K562 (cell line): ENCODE measurements around the gene CRKL. TPM values are rescaled to one million over a fixed set of nuclear protein-coding genes. Genes with fewer than 3 reads are reported as not detected.

Experiments
- ATF3 ChIP-seq, 2 experiments: fragments of 450-650 bp in 1 of 2; sonication (generic) in 1 of 2; formaldehyde crosslinking in 1 of 2; IDR thresholded peaks in 1 of 2; conservative IDR thresholded peaks in 1 of 2; 2 replicates each; pipeline versions ENCODE4 v1.6.1 to v1.8.1; 2016 to 2023; ENCODE audit warnings: mild to moderate bottlenecking in 2 of 2, moderate library complexity in 2 of 2, inconsistent platforms in 1 of 2, missing genetic modification reagents in 1 of 2
- HDAC6 ChIP-seq: IDR thresholded peaks from 2 replicates; pipeline ENCODE4 v1.6.1; 2012; ENCODE audit warnings: low read depth, mild to moderate bottlenecking, control low read depth, inconsistent platforms, low read length, moderate library complexity
- HEY1 ChIP-seq: fragments of 250-450 bp; sonication (Bioruptor Pico); IDR thresholded peaks from 2 replicates; pipeline ENCODE4 v1.5.0; 2020; ENCODE audit warnings: mild to moderate bottlenecking, moderate library complexity, borderline replicate concordance
- JUN ChIP-seq, 2 experiments: sonication (generic) in 1 of 2; formaldehyde crosslinking in 1 of 2; IDR thresholded peaks; 2 replicates each; pipeline versions ENCODE4 v1.6.1 to v1.8.0; 2012 to 2022; ENCODE audit warnings: borderline replicate concordance in 2 of 2, mild to moderate bottlenecking in 2 of 2, improper control_type of control experiment in 1 of 2, low read depth in 1 of 2, low read length in 1 of 2, missing genetic modification reagents in 1 of 2
- KDM5B ChIP-seq: fragments of 200-600 bp; sonication (generic); IDR thresholded peaks from 2 replicates; pipeline ENCODE4 v1.6.1; 2012; ENCODE audit warnings: low read depth, mild to moderate bottlenecking, moderate library complexity, low read length, control low read depth, inconsistent platforms; ENCODE audit not compliant: insufficient replicate concordance
- MYBL2 ChIP-seq, 2 experiments: fragments of 450-650 bp in 1 of 2; sonication (generic) in 1 of 2; formaldehyde crosslinking in 1 of 2; IDR thresholded peaks; 2 replicates each; pipeline versions ENCODE4 v1.6.1 to v1.8.1; 2017 to 2022; ENCODE audit warnings: borderline replicate concordance in 1 of 2, inconsistent platforms in 1 of 2, low read depth in 1 of 2, mild to moderate bottlenecking in 1 of 2, missing genetic modification reagents in 1 of 2, moderate library complexity in 1 of 2
- ZC3H8 ChIP-seq: fragments of 450-650 bp; IDR thresholded peaks from 2 replicates; pipeline ENCODE4 v1.6.1; 2017
- polyA plus RNA-seq, 8 experiments: library from polyadenylated mRNA; depleted of rRNA in 4 of 8; stranded (reverse) in 5 of 8; unstranded in 3 of 8; fragments of >200 nt; fragmentation: Nextera tagmentation in 2 of 8; fragmentation: Illumina TruSeq in 1 of 8; extraction: Ambion mirVana in 2 of 8; extraction: Trizol in 1 of 8; gene quantifications; 2 replicates each; pipeline versions ENCODE4 v1.2.1 to v1.2.3, GENCODE V29; 2011 to 2014; ENCODE audit warnings: inconsistent platforms in 1 of 8, missing spikeins in 1 of 8
- total RNA-seq, 7 experiments: library from RNA; depleted of rRNA in 6 of 7; stranded (reverse); fragments of >200 nt in 6 of 7; fragmentation: Illumina TruSeq in 2 of 7; extraction: Trizol in 2 of 7; gene quantifications; 2 replicates each; pipeline versions ENCODE4 v1.2.1 to v1.2.3, GENCODE V29; 2011 to 2021; ENCODE audit warnings: low replicate concordance in 1 of 7
- TF ChIP-seq, protein P1 (sequence below): fragments of 450-650 bp; IDR thresholded peaks from 2 replicates; pipeline ENCODE4 v1.6.1; 2018; ENCODE audit not compliant: partially characterized antibody
- TF ChIP-seq, protein P2 (sequence below), 3 experiments: fragments of 200-800 bp in 1 of 3; fragments of 250-450 bp in 1 of 3; fragments of 450-650 bp in 1 of 3; sonication (Bioruptor Pico) in 1 of 3; sonication (Bioruptor generic) in 1 of 3; formaldehyde crosslinking in 1 of 3; IDR thresholded peaks; 2 replicates each; pipeline versions ENCODE4 v1.6.1 to v1.8.0; 2016 to 2022; ENCODE audit warnings: mild to moderate bottlenecking in 2 of 3, missing genetic modification characterization in 2 of 3, missing compliant biosample characterization in 1 of 3, moderate library complexity in 1 of 3
- TF ChIP-seq, protein P3 (sequence below): fragments of 450-650 bp; IDR thresholded peaks from 2 replicates; pipeline ENCODE4 v1.6.1; 2017; ENCODE audit warnings: mild to moderate bottlenecking, moderate library complexity

CRKL gene
- total and polyA plus RNA-seq, 9 of the 15 experiments (the other 6 are each of a cell fraction or from before 2014, with no cell fraction given) = 100 to 263 (median 124) TPM

GRCh38 chr22:20993304-20994127 is 76.3 kb downstream of the CRKL start (continued):
- TF ChIP-seq, protein P1, sequence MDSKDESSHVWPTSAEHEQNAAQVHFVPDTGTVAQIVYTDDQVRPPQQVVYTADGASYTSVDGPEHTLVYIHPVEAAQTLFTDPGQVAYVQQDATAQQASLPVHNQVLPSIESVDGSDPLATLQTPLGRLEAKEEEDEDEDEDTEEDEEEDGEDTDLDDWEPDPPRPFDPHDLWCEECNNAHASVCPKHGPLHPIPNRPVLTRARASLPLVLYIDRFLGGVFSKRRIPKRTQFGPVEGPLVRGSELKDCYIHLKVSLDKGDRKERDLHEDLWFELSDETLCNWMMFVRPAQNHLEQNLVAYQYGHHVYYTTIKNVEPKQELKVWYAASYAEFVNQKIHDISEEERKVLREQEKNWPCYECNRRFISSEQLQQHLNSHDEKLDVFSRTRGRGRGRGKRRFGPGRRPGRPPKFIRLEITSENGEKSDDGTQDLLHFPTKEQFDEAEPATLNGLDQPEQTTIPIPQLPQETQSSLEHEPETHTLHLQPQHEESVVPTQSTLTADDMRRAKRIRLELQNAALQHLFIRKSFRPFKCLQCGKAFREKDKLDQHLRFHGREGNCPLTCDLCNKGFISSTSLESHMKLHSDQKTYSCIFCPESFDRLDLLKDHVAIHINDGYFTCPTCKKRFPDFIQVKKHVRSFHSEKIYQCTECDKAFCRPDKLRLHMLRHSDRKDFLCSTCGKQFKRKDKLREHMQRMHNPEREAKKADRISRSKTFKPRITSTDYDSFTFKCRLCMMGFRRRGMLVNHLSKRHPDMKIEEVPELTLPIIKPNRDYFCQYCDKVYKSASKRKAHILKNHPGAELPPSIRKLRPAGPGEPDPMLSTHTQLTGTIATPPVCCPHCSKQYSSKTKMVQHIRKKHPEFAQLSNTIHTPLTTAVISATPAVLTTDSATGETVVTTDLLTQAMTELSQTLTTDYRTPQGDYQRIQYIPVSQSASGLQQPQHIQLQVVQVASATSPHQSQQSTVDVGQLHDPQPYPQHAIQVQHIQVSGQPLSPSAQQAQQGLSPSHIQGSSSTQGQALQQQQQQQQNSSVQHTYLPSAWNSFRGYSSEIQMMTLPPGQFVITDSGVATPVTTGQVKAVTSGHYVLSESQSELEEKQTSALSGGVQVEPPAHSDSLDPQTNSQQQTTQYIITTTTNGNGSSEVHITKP = no peak
- TF ChIP-seq ZC3H8 (no peak), MYBL2 (IDR thresholded peaks at IDR 0.05; ENCODE audit: low read depth) (no peak), MYBL2 (CRISPR knock-in tag; IDR thresholded peaks at IDR 0.05; ENCODE audit: borderline replicate concordance) (no peak), ATF3 (IDR thresholded peaks at IDR 0.05) (no peak), ATF3 (CRISPR knock-in tag; conservative IDR thresholded peaks at IDR 0.05) (no peak), JUN (IDR thresholded peaks at IDR 0.05; ENCODE audit: borderline replicate concordance, low read depth, low read length) (no peak), JUN (CRISPR knock-in tag; IDR thresholded peaks at IDR 0.05; ENCODE audit: borderline replicate concordance) (no peak), HDAC6 (0 out of 2 replicates have a peak, but pooled peaks have one; percentile 1), KDM5B (peak; percentile 31), HEY1 (CRISPR knock-in tag) (no peak)
- TF ChIP-seq, protein P2, sequence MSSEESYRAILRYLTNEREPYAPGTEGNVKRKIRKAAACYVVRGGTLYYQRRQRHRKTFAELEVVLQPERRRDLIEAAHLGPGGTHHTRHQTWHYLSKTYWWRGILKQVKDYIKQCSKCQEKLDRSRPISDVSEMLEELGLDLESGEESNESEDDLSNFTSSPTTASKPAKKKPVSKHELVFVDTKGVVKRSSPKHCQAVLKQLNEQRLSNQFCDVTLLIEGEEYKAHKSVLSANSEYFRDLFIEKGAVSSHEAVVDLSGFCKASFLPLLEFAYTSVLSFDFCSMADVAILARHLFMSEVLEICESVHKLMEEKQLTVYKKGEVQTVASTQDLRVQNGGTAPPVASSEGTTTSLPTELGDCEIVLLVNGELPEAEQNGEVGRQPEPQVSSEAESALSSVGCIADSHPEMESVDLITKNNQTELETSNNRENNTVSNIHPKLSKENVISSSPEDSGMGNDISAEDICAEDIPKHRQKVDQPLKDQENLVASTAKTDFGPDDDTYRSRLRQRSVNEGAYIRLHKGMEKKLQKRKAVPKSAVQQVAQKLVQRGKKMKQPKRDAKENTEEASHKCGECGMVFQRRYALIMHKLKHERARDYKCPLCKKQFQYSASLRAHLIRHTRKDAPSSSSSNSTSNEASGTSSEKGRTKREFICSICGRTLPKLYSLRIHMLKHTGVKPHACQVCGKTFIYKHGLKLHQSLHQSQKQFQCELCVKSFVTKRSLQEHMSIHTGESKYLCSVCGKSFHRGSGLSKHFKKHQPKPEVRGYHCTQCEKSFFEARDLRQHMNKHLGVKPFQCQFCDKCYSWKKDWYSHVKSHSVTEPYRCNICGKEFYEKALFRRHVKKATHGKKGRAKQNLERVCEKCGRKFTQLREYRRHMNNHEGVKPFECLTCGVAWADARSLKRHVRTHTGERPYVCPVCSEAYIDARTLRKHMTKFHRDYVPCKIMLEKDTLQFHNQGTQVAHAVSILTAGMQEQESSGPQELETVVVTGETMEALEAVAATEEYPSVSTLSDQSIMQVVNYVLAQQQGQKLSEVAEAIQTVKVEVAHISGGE (CRISPR knock-in tag; IDR thresholded peaks at IDR 0.05) = 0 out of 6 replicates have a peak, but pooled peaks of 1 of the 3 experiments have one; percentile 3
- TF ChIP-seq, protein P3, sequence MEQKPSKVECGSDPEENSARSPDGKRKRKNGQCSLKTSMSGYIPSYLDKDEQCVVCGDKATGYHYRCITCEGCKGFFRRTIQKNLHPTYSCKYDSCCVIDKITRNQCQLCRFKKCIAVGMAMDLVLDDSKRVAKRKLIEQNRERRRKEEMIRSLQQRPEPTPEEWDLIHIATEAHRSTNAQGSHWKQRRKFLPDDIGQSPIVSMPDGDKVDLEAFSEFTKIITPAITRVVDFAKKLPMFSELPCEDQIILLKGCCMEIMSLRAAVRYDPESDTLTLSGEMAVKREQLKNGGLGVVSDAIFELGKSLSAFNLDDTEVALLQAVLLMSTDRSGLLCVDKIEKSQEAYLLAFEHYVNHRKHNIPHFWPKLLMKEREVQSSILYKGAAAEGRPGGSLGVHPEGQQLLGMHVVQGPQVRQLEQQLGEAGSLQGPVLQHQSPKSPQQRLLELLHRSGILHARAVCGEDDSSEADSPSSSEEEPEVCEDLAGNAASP = no peak
